OCI-LY7 (cell line): Measurements from ENCODE around the gene MUC6.

ENCODE experiments used
- CTCF ChIP-seq: fragments of 200-600 bp; sonication (generic); conservative IDR thresholded peaks from 2 replicates; pipeline ENCODE4 v1.5.1; 2014; ENCODE audit warnings: mild to moderate bottlenecking, antibody characterized with exemption, low read length, moderate library complexity, mixed read lengths
- EZH2phosphoT487 ChIP-seq: fragments of 200-600 bp; sonication (generic); IDR thresholded peaks from 2 replicates; pipeline ENCODE4 v1.6.1; 2018; ENCODE audit warnings: low read depth, borderline replicate concordance, mild to moderate bottlenecking, mixed run types, antibody characterized with exemption, low read length, moderate library complexity, mixed read lengths

GRCh38 chr11:1014276-1014675 is 22.2 kb downstream of the MUC6 start:
- TF ChIP-seq CTCF (no peak), EZH2phosphoT487 (no peak)
